ENCODE data around the gene IL18RAP. TPM values are rescaled to one million over a fixed set of nuclear protein-coding genes. Genes with fewer than 3 reads are reported as not detected.

Gene IL18RAP
- total RNA-seq, 1 experiment from 2014 or later: not detected

DNA sequence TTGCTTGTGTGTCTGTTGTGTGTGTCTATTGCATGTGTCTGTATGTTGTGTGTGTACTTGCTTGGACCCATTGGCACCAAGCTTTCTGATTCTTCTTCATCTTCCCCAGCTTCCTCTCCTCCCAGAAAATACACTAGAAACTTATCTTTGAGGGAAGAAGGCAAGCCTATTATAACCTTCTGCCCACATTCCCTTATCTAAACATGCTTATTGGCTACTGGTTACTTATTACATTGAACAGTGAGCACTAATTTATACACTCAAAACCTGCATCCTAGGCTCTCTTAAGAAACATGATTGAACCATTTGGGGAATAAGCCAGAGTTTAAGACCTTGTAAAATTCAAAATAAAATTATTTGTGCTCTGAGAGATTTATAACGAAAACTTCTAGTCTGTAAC, 76.6 kb downstream of the IL18RAP start (continued):
- TF ChIP-seq KAT7 (CRISPR knock-in tag; IDR thresholded peaks at IDR 0.05; ENCODE audit: borderline replicate concordance) (no peak), CBFB (CRISPR knock-in tag; IDR thresholded peaks at IDR 0.05; ENCODE audit: low read depth) (no peak)

Small RNA genes lying within 50 kb of the gene (microRNA-seq; reads per million reads assigned to microRNA genes)
- not detected for gene MIR4772 (ENCODE audit: borderline number of aligned reads)

Other genes with a start within 250 kb of the IL18RAP start
- 0.11 TPM in 1 of 3 replicates, not detected in the others for gene IL1RL2, start 236.1 kb upstream of the IL18RAP start, total RNA-seq (2021)
- 0.05 TPM in 1 of 3 replicates, not detected in the others for gene IL1RL1, start 111.6 kb upstream of the IL18RAP start, total RNA-seq (2021)
- 0.25 to 0.46 TPM in 2 of 3 replicates, not detected in the other for gene IL18R1, start 67.4 kb upstream of the IL18RAP start, total RNA-seq (2021)
- gene SLC9A4, start 50.1 kb downstream of the IL18RAP start, total RNA-seq (2021): 0.09 to 0.11 TPM in 2 of 3 replicates, not detected in the other
- 0.07 to 0.16 TPM (median 0.11 TPM) in 3 replicates for gene SLC9A2, start 196.4 kb downstream of the IL18RAP start, total RNA-seq (2021)

Data from WTC11 (cell line).